Effector memory CD8-positive, alpha-beta T cell (primary cell): ENCODE results near the gene AGBL4.

Experiments
- ATAC-seq: fragments of 150-1000 bp; cut with Tn5 transposase; replicated peaks from 2 replicates; pipeline ENCODE4 v1.10.0; 2021; ENCODE audit warnings: mild to moderate bottlenecking, moderate library complexity
- DNase-seq, 3 experiments: peaks; one replicate each; pipeline ENCODE4 v3.0.0; 2021
- H3K27ac Mint-ChIP-seq, 2 donors: one replicate each; pipeline ENCODE4 v1.8.0; 2022; ENCODE audit warnings: mild to moderate bottlenecking in 2 of 2, mixed read lengths in 2 of 2, moderate library complexity in 2 of 2
- H3K27me3 Mint-ChIP-seq, 2 donors: one replicate each; pipeline ENCODE4 v1.8.0; 2022; ENCODE audit warnings: mixed read lengths in 2 of 2
- H3K36me3 Mint-ChIP-seq: one replicate; pipeline ENCODE4 v1.8.0; 2022; ENCODE audit warnings: mild to moderate bottlenecking, moderate library complexity, mixed read lengths; ENCODE audit not compliant: insufficient read depth
- H3K4me1 Mint-ChIP-seq, 2 donors: one replicate each; pipeline ENCODE4 v1.8.0; 2022; ENCODE audit warnings: low read depth in 2 of 2, mixed read lengths in 2 of 2
- H3K4me3 Mint-ChIP-seq, 2 donors: one replicate each; pipeline ENCODE4 v1.8.0; 2022; ENCODE audit warnings: mild to moderate bottlenecking in 2 of 2, mixed read lengths in 2 of 2, moderate library complexity in 2 of 2
- H3K9me3 Mint-ChIP-seq, 2 donors: one replicate each; pipeline ENCODE4 v1.8.0; 2022; ENCODE audit warnings: mixed read lengths in 2 of 2

Gene AGBL4

GRCh38 chr1:48735796-48736195 is 1288.0 kb downstream of the AGBL4 start:
- Mint-ChIP-seq H3K9me3 (no peaks in the 10 kb centered on the region), H3K27ac (no peak overlapping the region), H3K4me3 (no peak overlapping the region), H3K27me3 (no peaks in the 10 kb centered on the region), H3K36me3 (no peaks in the 10 kb centered on the region), H3K4me1 (no peaks in the 10 kb centered on the region)
- DNase-seq = no peak
- ATAC-seq = no peak

- Mint-ChIP-seq H3K4me3 (peak overlapping the region in 1 of 2 donors; percentile 7), H3K27ac (no peak overlapping the region), H3K4me1 (peaks cover 0 to 8% of the 10 kb centered on the region in 2 donors), H3K9me3 (no peaks in the 10 kb centered on the region), H3K27me3 (peaks cover 0 to 7% of the 10 kb centered on the region in 2 donors), H3K36me3 (no peaks in the 10 kb centered on the region)
- DNase-seq (no peak), ATAC-seq (no peak)
Observed at GRCh38 chr1:48730164-48730910, 1293.4 kb downstream of the AGBL4 start.

GRCh38 chr1:48728584-48728983 is 1295.2 kb downstream of the AGBL4 start:
- Mint-ChIP-seq H3K27ac (no peak overlapping the region), H3K4me3 (no peak overlapping the region), H3K27me3 (peaks cover 0 to 7% of the 10 kb centered on the region in 2 donors), H3K4me1 (peaks cover 0 to 8% of the 10 kb centered on the region in 2 donors), H3K9me3 (no peaks in the 10 kb centered on the region), H3K36me3 (no peaks in the 10 kb centered on the region)
- ATAC-seq (no peak), DNase-seq (no peak)

GRCh38 chr1:48726557-48727215 is 1297.1 kb downstream of the AGBL4 start:
- no peak overlapping the region for H3K27ac Mint-ChIP-seq
- H3K36me3 Mint-ChIP-seq = no peaks in the 10 kb centered on the region
- no peak for ATAC-seq
- peaks cover 0 to 8% of the 10 kb centered on the region in 2 donors for H3K4me1 Mint-ChIP-seq
- DNase-seq = no peak
- H3K4me3 Mint-ChIP-seq = no peak overlapping the region
- H3K9me3 Mint-ChIP-seq = no peaks in the 10 kb centered on the region
- H3K27me3 Mint-ChIP-seq = peaks cover 0 to 7% of the 10 kb centered on the region in 2 donors

GRCh38 chr1:48726139-48726538 is 1297.6 kb downstream of the AGBL4 start:
- no peaks in the 10 kb centered on the region for H3K36me3 Mint-ChIP-seq
- peaks cover 0 to 7% of the 10 kb centered on the region in 2 donors for H3K27me3 Mint-ChIP-seq
- no peak overlapping the region for H3K4me3 Mint-ChIP-seq
- no peak overlapping the region for H3K27ac Mint-ChIP-seq
- peaks cover 0 to 8% of the 10 kb centered on the region in 2 donors for H3K4me1 Mint-ChIP-seq
- no peaks in the 10 kb centered on the region for H3K9me3 Mint-ChIP-seq
- no peak for DNase-seq
- ATAC-seq = no peak

- DNase-seq = no peak
- Mint-ChIP-seq H3K9me3 (no peaks in the 10 kb centered on the region), H3K4me1 (peaks cover 0 to 8% of the 10 kb centered on the region in 2 donors), H3K36me3 (no peaks in the 10 kb centered on the region), H3K4me3 (no peak overlapping the region), H3K27ac (no peak overlapping the region), H3K27me3 (peaks cover 0 to 7% of the 10 kb centered on the region in 2 donors)
- ATAC-seq = no peak
Observed at GRCh38 chr1:48725341-48726046, 1298.3 kb downstream of the AGBL4 start.

- H3K4me1 Mint-ChIP-seq = no peaks in the 10 kb centered on the region
- no peaks in the 10 kb centered on the region for H3K36me3 Mint-ChIP-seq
- no peak overlapping the region for H3K27ac Mint-ChIP-seq
- no peak overlapping the region for H3K4me3 Mint-ChIP-seq
- no peaks in the 10 kb centered on the region for H3K27me3 Mint-ChIP-seq
- ATAC-seq (no peak), DNase-seq (no peak)
- no peaks in the 10 kb centered on the region for H3K9me3 Mint-ChIP-seq
Observed at GRCh38 chr1:48720929-48721328, 1302.8 kb downstream of the AGBL4 start.

- Mint-ChIP-seq H3K9me3 (no peaks in the 10 kb centered on the region), H3K27ac (no peak overlapping the region), H3K36me3 (no peaks in the 10 kb centered on the region), H3K4me3 (no peak overlapping the region), H3K4me1 (no peaks in the 10 kb centered on the region), H3K27me3 (no peaks in the 10 kb centered on the region)
- DNase-seq = no peak
- no peak for ATAC-seq
Observed at GRCh38 chr1:48718705-48719104, 1305.0 kb downstream of the AGBL4 start.

GRCh38 chr1:48718116-48718630 is 1305.6 kb downstream of the AGBL4 start:
- Mint-ChIP-seq H3K4me3 (no peak overlapping the region), H3K27me3 (no peaks in the 10 kb centered on the region), H3K27ac (no peak overlapping the region), H3K36me3 (no peaks in the 10 kb centered on the region), H3K4me1 (no peaks in the 10 kb centered on the region), H3K9me3 (no peaks in the 10 kb centered on the region)
- DNase-seq = no peak
- no peak for ATAC-seq

GRCh38 chr1:48717082-48717481 is 1306.7 kb downstream of the AGBL4 start:
- no peak overlapping the region for H3K4me3 Mint-ChIP-seq
- no peak overlapping the region for H3K27ac Mint-ChIP-seq
- DNase-seq (no peak), ATAC-seq (no peak)
- no peaks in the 10 kb centered on the region for H3K36me3 Mint-ChIP-seq
- no peaks in the 10 kb centered on the region for H3K4me1 Mint-ChIP-seq
- H3K27me3 Mint-ChIP-seq = no peaks in the 10 kb centered on the region
- H3K9me3 Mint-ChIP-seq = no peaks in the 10 kb centered on the region

- Mint-ChIP-seq H3K9me3 (no peaks in the 10 kb centered on the region), H3K36me3 (no peaks in the 10 kb centered on the region), H3K4me3 (no peak overlapping the region)
Observed at GRCh38 chr1:48715921-48716320, 1307.8 kb downstream of the AGBL4 start.

GRCh38 chr1:48710915-48711314 is 1312.8 kb downstream of the AGBL4 start:
- Mint-ChIP-seq H3K4me1 (no peaks in the 10 kb centered on the region), H3K36me3 (no peaks in the 10 kb centered on the region), H3K9me3 (no peaks in the 10 kb centered on the region), H3K27ac (no peak overlapping the region), H3K27me3 (no peaks in the 10 kb centered on the region), H3K4me3 (no peak overlapping the region)
- DNase-seq (no peak), ATAC-seq (no peak)

More at GRCh38 chr1:48715921-48716320, 1307.8 kb downstream of the AGBL4 start:
- Mint-ChIP-seq H3K27me3 (no peaks in the 10 kb centered on the region), H3K27ac (no peak overlapping the region), H3K4me1 (no peaks in the 10 kb centered on the region)
- no peak for ATAC-seq
- DNase-seq = no peak

GRCh38 chr1:48710318-48710717 is 1313.4 kb downstream of the AGBL4 start:
- Mint-ChIP-seq H3K27me3 (no peaks in the 10 kb centered on the region), H3K4me1 (no peaks in the 10 kb centered on the region), H3K36me3 (no peaks in the 10 kb centered on the region), H3K4me3 (no peak overlapping the region), H3K27ac (no peak overlapping the region), H3K9me3 (no peaks in the 10 kb centered on the region)
- DNase-seq (no peak), ATAC-seq (no peak)
